ENCODE data around the gene USP19. TPM values are rescaled to one million over a fixed set of nuclear protein-coding genes. Genes with fewer than 3 reads are reported as not detected.

The USP19 gene
- total RNA-seq, 1 donor from 2014 or later = 81.1 TPM

- no peaks in the 10 kb centered on the region for H3K9me3 Mint-ChIP-seq (ENCODE audit: low read depth)
- no peak for DNase-seq (ENCODE audit: low spot score, unreplicated experiment)
- peaks cover 5% of the 10 kb centered on the region for H3K4me1 Mint-ChIP-seq (ENCODE audit: low read depth)
- H3K27ac Mint-ChIP-seq = peak overlapping the region; percentile 80
- H3K36me3 Mint-ChIP-seq (ENCODE audit: insufficient read depth) = peaks cover 8% of the 10 kb centered on the region
- H3K27me3 Mint-ChIP-seq = no peaks in the 10 kb centered on the region
- TF ChIP-seq CTCF (IDR thresholded peaks at IDR 0.05; ENCODE audit: unreplicated experiment) = no peak
- peak overlapping the region; percentile 84 for H3K4me3 Mint-ChIP-seq (ENCODE audit: low read depth)
These were observed 611 bp upstream of the USP19 start for GRCh38 chr3:49121132-49121736.

GRCh38 chr3:49120096-49120437 is 556 bp downstream of the USP19 start:
- Mint-ChIP-seq H3K36me3 (ENCODE audit: insufficient read depth) (peaks cover 16% of the 10 kb centered on the region), H3K27me3 (no peaks in the 10 kb centered on the region), H3K27ac (peak overlapping the region; percentile 92), H3K9me3 (ENCODE audit: low read depth) (no peaks in the 10 kb centered on the region), H3K4me3 (ENCODE audit: low read depth) (peak overlapping the region; percentile 84), H3K4me1 (ENCODE audit: low read depth) (peaks cover 5% of the 10 kb centered on the region)
- DNase-seq (ENCODE audit: low spot score, unreplicated experiment) = no peak
- no peak for TF ChIP-seq CTCF (IDR thresholded peaks at IDR 0.05; ENCODE audit: unreplicated experiment)

GRCh38 chr3:49119439-49119838 is 1.2 kb downstream of the USP19 start:
- no peak for DNase-seq (ENCODE audit: low spot score, unreplicated experiment)
- H3K4me1 Mint-ChIP-seq (ENCODE audit: low read depth) = peaks cover 5% of the 10 kb centered on the region
- no peaks in the 10 kb centered on the region for H3K9me3 Mint-ChIP-seq (ENCODE audit: low read depth)
- H3K27ac Mint-ChIP-seq = no peak overlapping the region
- H3K4me3 Mint-ChIP-seq (ENCODE audit: low read depth) = peak overlapping the region; percentile 84
- H3K36me3 Mint-ChIP-seq (ENCODE audit: insufficient read depth) = peaks cover 16% of the 10 kb centered on the region
- no peak for TF ChIP-seq CTCF (IDR thresholded peaks at IDR 0.05; ENCODE audit: unreplicated experiment)
- H3K27me3 Mint-ChIP-seq = no peaks in the 10 kb centered on the region

GRCh38 chr3:49119036-49119435 is 1.6 kb downstream of the USP19 start:
- peaks cover 5% of the 10 kb centered on the region for H3K4me1 Mint-ChIP-seq (ENCODE audit: low read depth)
- TF ChIP-seq CTCF (IDR thresholded peaks at IDR 0.05; ENCODE audit: unreplicated experiment) = no peak
- no peak overlapping the region for H3K27ac Mint-ChIP-seq
- no peaks in the 10 kb centered on the region for H3K9me3 Mint-ChIP-seq (ENCODE audit: low read depth)
- H3K27me3 Mint-ChIP-seq = no peaks in the 10 kb centered on the region
- no peak for DNase-seq (ENCODE audit: low spot score, unreplicated experiment)
- H3K36me3 Mint-ChIP-seq (ENCODE audit: insufficient read depth) = peaks cover 16% of the 10 kb centered on the region
- peak overlapping the region; percentile 84 for H3K4me3 Mint-ChIP-seq (ENCODE audit: low read depth)

- Mint-ChIP-seq H3K9me3 (ENCODE audit: low read depth) (no peaks in the 10 kb centered on the region), H3K27ac (no peak overlapping the region), H3K4me1 (ENCODE audit: low read depth) (no peaks in the 10 kb centered on the region), H3K36me3 (ENCODE audit: insufficient read depth) (peaks cover 15% of the 10 kb centered on the region), H3K27me3 (no peaks in the 10 kb centered on the region), H3K4me3 (ENCODE audit: low read depth) (no peak overlapping the region)
- DNase-seq (ENCODE audit: low spot score, unreplicated experiment) = no peak
- no peak for TF ChIP-seq CTCF (IDR thresholded peaks at IDR 0.05; ENCODE audit: unreplicated experiment)
These were observed 8.4 kb downstream of the USP19 start for GRCh38 chr3:49112262-49112661.

Data from progenitor cell of endocrine pancreas (in vitro differentiated cells).